ENCODE results near the gene UNC93B1. TPM values are rescaled to one million over a fixed set of nuclear protein-coding genes. Genes with fewer than 3 reads are reported as not detected.

UNC93B1 gene
- total RNA-seq, 2 experiments from 2014 or later: 21.3 to 22.0 TPM

DNA sequence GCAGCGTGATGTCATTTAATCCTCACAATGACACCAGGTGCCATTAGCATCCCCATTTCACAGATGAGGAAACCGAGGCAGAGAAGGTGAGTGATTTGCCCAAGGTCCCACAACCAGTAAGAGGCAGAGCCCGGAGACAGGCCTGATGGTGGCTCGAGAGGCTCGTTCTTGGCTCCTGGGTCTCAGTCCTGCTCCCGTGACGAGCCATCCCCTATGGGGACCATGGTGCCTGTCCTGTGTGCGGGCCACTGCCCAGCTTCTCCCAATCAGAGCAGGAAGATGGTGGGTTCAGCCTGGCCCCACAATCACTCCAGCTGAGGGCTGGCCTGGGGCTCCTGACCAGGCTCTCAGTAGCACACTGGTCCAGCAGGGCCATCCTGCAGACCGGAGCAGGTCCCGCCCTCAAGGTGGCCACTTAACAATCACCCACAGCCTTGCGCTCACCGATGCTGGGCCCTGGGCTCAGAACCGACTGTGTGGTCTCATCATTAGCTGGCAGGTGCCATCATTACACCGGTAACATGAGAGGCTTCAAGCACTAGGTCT is 9.8 kb upstream of the UNC93B1 start:
- Histone ChIP-seq H3K27me3 (ENCODE audit: control insufficient read depth in 1 of 2, insufficient read depth in 2 of 2, low read length in 2 of 2) (no peaks in the 10 kb centered on the region), H3K36me3 (ENCODE audit: insufficient read depth, low read length) (no peaks in the 10 kb centered on the region), H3K4me1 (ENCODE audit: insufficient read depth, low read length) (peaks cover 5% of the 10 kb centered on the region), H3K4me3 (ENCODE audit: low read length) (no peak overlapping the region), H3K27ac (ENCODE audit: low read depth in 1 of 2, low read length in 2 of 2) (no peak overlapping the region), H3K9me3 (ENCODE audit: control insufficient read depth in 1 of 2, insufficient read depth in 1 of 2, low read length in 2 of 2) (peaks cover 0 to 4% of the 10 kb centered on the region in 2 experiments)
- Mint-ChIP-seq H3K27me3 (peaks cover 7% of the 10 kb centered on the region), H3K9me3 (no peaks in the 10 kb centered on the region), H3K36me3 (ENCODE audit: low read depth) (no peaks in the 10 kb centered on the region), H3K4me1 (ENCODE audit: low read depth) (peaks cover 9% of the 10 kb centered on the region), H3K4me3 (no peak overlapping the region), H3K27ac (no peak overlapping the region)
- intact Hi-C loops (cut with DNase I, micrococcal nuclease): no loop called here
- CTCF ChIA-PET: no interaction called here
- POLR2A ChIA-PET: no interaction called here
- TF ChIP-seq, protein P1, sequence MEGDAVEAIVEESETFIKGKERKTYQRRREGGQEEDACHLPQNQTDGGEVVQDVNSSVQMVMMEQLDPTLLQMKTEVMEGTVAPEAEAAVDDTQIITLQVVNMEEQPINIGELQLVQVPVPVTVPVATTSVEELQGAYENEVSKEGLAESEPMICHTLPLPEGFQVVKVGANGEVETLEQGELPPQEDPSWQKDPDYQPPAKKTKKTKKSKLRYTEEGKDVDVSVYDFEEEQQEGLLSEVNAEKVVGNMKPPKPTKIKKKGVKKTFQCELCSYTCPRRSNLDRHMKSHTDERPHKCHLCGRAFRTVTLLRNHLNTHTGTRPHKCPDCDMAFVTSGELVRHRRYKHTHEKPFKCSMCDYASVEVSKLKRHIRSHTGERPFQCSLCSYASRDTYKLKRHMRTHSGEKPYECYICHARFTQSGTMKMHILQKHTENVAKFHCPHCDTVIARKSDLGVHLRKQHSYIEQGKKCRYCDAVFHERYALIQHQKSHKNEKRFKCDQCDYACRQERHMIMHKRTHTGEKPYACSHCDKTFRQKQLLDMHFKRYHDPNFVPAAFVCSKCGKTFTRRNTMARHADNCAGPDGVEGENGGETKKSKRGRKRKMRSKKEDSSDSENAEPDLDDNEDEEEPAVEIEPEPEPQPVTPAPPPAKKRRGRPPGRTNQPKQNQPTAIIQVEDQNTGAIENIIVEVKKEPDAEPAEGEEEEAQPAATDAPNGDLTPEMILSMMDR (IDR thresholded peaks at IDR 0.05): no peak
- DNase-seq (no peak), ATAC-seq (ENCODE audit: poor library complexity) (no peak)

DNA sequence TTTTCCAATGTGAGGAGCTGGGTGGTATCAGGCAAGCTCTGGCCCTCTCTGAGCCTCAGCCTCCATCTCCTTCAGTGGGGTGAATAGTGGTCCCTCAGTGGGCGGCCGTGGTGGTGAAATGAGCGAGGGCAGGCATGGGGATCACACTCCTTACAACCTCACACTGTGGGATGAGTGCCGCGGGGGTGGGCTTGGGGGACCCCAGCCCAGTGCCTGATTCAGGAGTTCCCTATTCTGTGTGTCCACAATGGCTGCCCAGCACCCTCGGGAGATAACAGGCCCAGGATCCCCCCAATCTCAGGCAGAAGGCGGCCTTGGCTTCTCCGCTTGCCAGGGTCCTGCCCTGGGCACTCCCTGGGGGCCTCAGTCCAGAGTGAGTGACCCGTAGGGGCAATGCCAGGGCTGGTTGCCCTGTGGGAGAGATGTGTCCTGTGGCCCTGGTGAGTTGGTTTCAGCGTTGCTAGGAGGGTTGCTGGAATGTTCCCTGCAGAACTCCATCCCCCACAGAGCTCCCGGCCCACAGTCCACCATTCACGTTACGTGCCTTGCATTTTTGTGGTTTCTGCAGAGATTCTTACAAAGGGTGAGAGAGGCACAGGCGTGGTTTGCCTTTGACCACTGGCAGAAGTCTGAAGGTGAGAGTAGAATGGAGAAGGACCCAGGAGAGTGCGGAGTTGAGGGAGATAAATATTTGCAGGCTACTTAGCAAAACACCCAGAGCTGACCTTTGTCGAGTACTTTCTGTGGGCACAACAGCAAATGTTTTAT is 9.1 kb upstream of the UNC93B1 start:
- intact Hi-C loops (cut with DNase I, micrococcal nuclease): no loop called here
- Histone ChIP-seq H3K36me3 (ENCODE audit: insufficient read depth, low read length) (no peaks in the 10 kb centered on the region), H3K27ac (ENCODE audit: low read depth in 1 of 2, low read length in 2 of 2) (no peak overlapping the region), H3K27me3 (ENCODE audit: control insufficient read depth in 1 of 2, insufficient read depth in 2 of 2, low read length in 2 of 2) (no peaks in the 10 kb centered on the region), H3K4me1 (ENCODE audit: insufficient read depth, low read length) (peaks cover 5% of the 10 kb centered on the region), H3K9me3 (ENCODE audit: control insufficient read depth in 1 of 2, insufficient read depth in 1 of 2, low read length in 2 of 2) (peaks cover 0 to 4% of the 10 kb centered on the region in 2 experiments), H3K4me3 (ENCODE audit: low read length) (no peak overlapping the region)
- Mint-ChIP-seq H3K27ac (no peak overlapping the region), H3K4me3 (no peak overlapping the region), H3K36me3 (ENCODE audit: low read depth) (no peaks in the 10 kb centered on the region), H3K4me1 (ENCODE audit: low read depth) (peaks cover 9% of the 10 kb centered on the region), H3K9me3 (no peaks in the 10 kb centered on the region), H3K27me3 (peaks cover 7% of the 10 kb centered on the region)
- POLR2A ChIA-PET: no interaction called here
- CTCF ChIA-PET: no interaction called here
- TF ChIP-seq, protein P1 (IDR thresholded peaks at IDR 0.05): no peak
- ATAC-seq (ENCODE audit: poor library complexity): no peak
- DNase-seq: no peak

DNA sequence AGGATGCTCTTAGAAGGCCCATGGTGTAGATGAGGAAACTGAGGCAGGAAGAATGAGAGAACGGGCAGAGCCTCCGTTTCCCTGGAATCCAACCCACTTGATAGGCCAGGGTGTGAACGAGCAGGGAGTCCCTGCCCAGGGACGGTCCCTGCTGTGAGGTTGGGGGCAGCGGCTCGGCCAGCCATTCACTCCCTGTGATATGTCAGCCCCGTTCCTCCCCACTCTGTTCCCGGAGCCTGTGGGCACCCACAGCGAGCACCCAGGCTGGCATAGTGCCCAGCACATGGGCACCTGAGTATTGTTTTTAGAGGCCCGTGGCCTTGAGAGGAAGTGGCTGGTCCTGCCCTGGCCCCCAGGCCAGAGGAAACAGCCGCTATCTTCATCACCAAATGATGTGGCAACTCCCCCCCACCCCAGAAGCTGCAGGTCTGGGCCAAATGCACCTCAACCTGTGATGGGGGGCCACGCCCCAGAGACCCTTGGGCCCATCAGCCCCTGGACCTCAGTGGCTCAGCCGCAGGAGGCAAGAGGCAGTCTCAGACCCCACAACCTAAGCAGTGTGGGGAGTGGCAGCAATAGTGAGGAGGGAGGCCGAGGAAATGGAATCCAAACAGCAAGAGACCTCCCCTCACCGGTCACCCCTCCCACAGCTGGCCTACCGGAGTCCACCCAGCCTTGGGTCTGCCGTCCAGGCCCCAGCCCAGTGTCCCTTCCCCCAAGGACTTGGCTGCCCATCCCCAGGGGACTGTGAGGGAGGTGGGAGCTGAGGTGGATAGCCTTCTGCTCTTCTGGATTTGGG is 8.3 kb upstream of the UNC93B1 start:
- intact Hi-C loops (cut with DNase I, micrococcal nuclease): no loop called here
- Histone ChIP-seq H3K9me3 (ENCODE audit: control insufficient read depth in 1 of 2, insufficient read depth in 1 of 2, low read length in 2 of 2) (peaks cover 0 to 4% of the 10 kb centered on the region in 2 experiments), H3K4me1 (ENCODE audit: insufficient read depth, low read length) (peaks cover 5% of the 10 kb centered on the region), H3K36me3 (ENCODE audit: insufficient read depth, low read length) (no peaks in the 10 kb centered on the region), H3K27ac (ENCODE audit: low read depth in 1 of 2, low read length in 2 of 2) (no peak overlapping the region), H3K4me3 (ENCODE audit: low read length) (no peak overlapping the region), H3K27me3 (ENCODE audit: control insufficient read depth in 1 of 2, insufficient read depth in 2 of 2, low read length in 2 of 2) (no peaks in the 10 kb centered on the region)
- ATAC-seq (ENCODE audit: poor library complexity) (no peak), DNase-seq (no peak)
- CTCF ChIA-PET: no interaction called here
- H3K27me3 Mint-ChIP-seq: peaks cover 7% of the 10 kb centered on the region
- TF ChIP-seq, protein P1 (IDR thresholded peaks at IDR 0.05): no peak
- H3K36me3 Mint-ChIP-seq (ENCODE audit: low read depth): no peaks in the 10 kb centered on the region
- POLR2A ChIA-PET: no interaction called here
- no peak overlapping the region for H3K4me3 Mint-ChIP-seq
- no peak overlapping the region for H3K27ac Mint-ChIP-seq
- no peaks in the 10 kb centered on the region for H3K9me3 Mint-ChIP-seq
- H3K4me1 Mint-ChIP-seq (ENCODE audit: low read depth): peaks cover 9% of the 10 kb centered on the region
